Heart left ventricle (tissue), 16 donors: Measurements from ENCODE around the gene MYO5B. TPM values are rescaled to one million over a fixed set of nuclear protein-coding genes. Genes with fewer than 3 reads are reported as not detected.
"Not testable (repeated sequence)": the region's sequence is repeated elsewhere in the genome, so short reads cannot be mapped to it uniquely, and the experiment has no call there.

ENCODE experiments used
- ATAC-seq, 4 donors: fragments of 200-7000 bp; cut with Tn5 transposase; one replicate each; pipeline ENCODE4 v1.9.1; 2020 to 2022; ENCODE audit warnings: moderate library complexity in 4 of 4, mild to moderate bottlenecking in 3 of 4, moderate number of reproducible peaks in 1 of 4
- DNase-seq, 5 donors: peaks; one replicate each; pipeline ENCODE4 v3.0.0-alpha.2; 2020
- H3K27ac ChIP-seq, 12 donors: fragments of 200-600 bp; sonication (generic) in 4 of 12; one replicate each; pipeline versions ENCODE4 v1.5.0 to v1.8.0; 2016 to 2022; ENCODE audit warnings: mild to moderate bottlenecking in 2 of 12
- H3K27me3 ChIP-seq, 9 donors: fragments of 200-600 bp; sonication (generic) in 2 of 9; one replicate each; pipeline versions ENCODE4 v1.5.1 to v1.8.0; 2016 to 2022; ENCODE audit warnings: mild to moderate bottlenecking in 3 of 9
- H3K36me3 ChIP-seq, 9 donors: fragments of 200-600 bp; sonication (generic) in 2 of 9; one replicate each; pipeline versions ENCODE4 v1.5.0 to v1.8.0; 2018 to 2022; ENCODE audit warnings: mild to moderate bottlenecking in 2 of 9
- H3K4me1 ChIP-seq, 12 donors: fragments of 200-600 bp; sonication (generic) in 4 of 12; one replicate each; pipeline versions ENCODE4 v1.5.0 to v1.8.0; 2016 to 2022; ENCODE audit warnings: mild to moderate bottlenecking in 3 of 12
- H3K4me3 ChIP-seq, 12 donors: fragments of 200-600 bp; sonication (generic) in 4 of 12; one replicate each; pipeline versions ENCODE4 v1.5.0 to v1.8.0; 2017 to 2022; ENCODE audit warnings: mild to moderate bottlenecking in 9 of 12, moderate library complexity in 4 of 12
- H3K9me3 ChIP-seq, 12 donors: fragments of 200-600 bp; sonication (generic) in 4 of 12; one replicate each; pipeline versions ENCODE4 v1.5.0 to v1.8.0; 2016 to 2022; ENCODE audit warnings: mild to moderate bottlenecking in 1 of 12
- POLR2A ChIP-seq, 2 donors: fragments of 450-650 bp; IDR thresholded peaks; one replicate each; pipeline ENCODE4 v1.6.1; 2017; ENCODE audit warnings: antibody characterized with exemption in 2 of 2, mild to moderate bottlenecking in 2 of 2, moderate library complexity in 2 of 2
- WGBS, 4 donors: extraction: QIAGEN DNeasy Blood & Tissue Kit in 2 of 4; methylation state at CpG; one replicate each; pipeline versions ENCODE4 v1.1.5 to v1.1.7; 2013 to 2018; 5-methylcytosine and 5-hydroxymethylcytosine counted together
- intact Hi-C, 10 donors: fragments of 100-400 bp; cut with DNase I; formaldehyde crosslinking; loops; one replicate each; pipeline versions ENCODE4 v1.11.1 to v1.14.2; 2022
- polyA plus RNA-seq, 2 donors: library from polyadenylated mRNA; stranded (reverse); fragments of 200-250 nt; gene quantifications; one replicate each; pipeline ENCODE4 v1.2.3, GENCODE V29; 2013
- total RNA-seq, 9 donors: library from RNA; depleted of rRNA in 2 of 9; stranded (reverse); fragments of >200 nt in 2 of 9; fragmentation: NEBNext Ultra II Directional in 3 of 9; extraction: Animal tissue kit (Norgen Biotek cat#: 25700) in 3 of 9; gene quantifications; one replicate each; pipeline versions ENCODE4 v1.1.0 to v1.2.4, GENCODE V29; 2016 to 2023
- TF ChIP-seq, protein P1 (sequence below), 12 donors: fragments of 200-600 bp; sonication (generic) in 4 of 12; IDR thresholded peaks; one replicate each; pipeline versions ENCODE4 v1.5.0 to v1.8.0; 2018 to 2022; ENCODE audit warnings: antibody characterized with exemption in 12 of 12, mild to moderate bottlenecking in 5 of 12
- donor health status: ischemic (EF 13 %, LVEDD 7.1; RV severe dilation, severe dysfunction).
- donor health status: healthy with polysubstance abuse.
- donor health status: DM: no; HTN: yes; CAD: no.
- donor health status: DM: no; HTN: no; CAD: no.
- donor health status: ischemic (EF 25% LVEDD 6.9; RV normal size, moderate dysfunction).
- donor health status: ischemic (EF 25% LVEDD 5.7; RV mildly dilated, moderate dysfunction).
- donor health status: healthy.
- donor health status: DM: yes; HTN: yes; CAD: no.
- donor health status: ischemic (EF 35%, LVEDD 5.7; RV mildly dilated, moderate dysfunction).
- donor health status: nonischemic (EF 11% LVEDD 7.7; RV severe dilation, severe dysfunction).
- donor health status: DM: yes; HTN: yes; CAD: no.
- donor health status: PGD.
- donor health status: ischemic (EF 29% LVEDD 5.4; RV normal size, mild dysfunction).
- donor health status: nonischemic (EF 23%, LVEDD 6.1; RV moderate dilation, normal function).

Gene MYO5B
- total and polyA plus RNA-seq, 11 donors, result 0.51 to 5.9 (median 1.4) TPM

- peaks cover 0 to 19% (median 7%) of the 10 kb centered on the region in 12 donors for H3K9me3 ChIP-seq
- peak overlapping the region; percentile 71 to 96 (median 86) for H3K4me3 ChIP-seq
- intact Hi-C loops, result loop anchor here in 2 of 10 donors (5.0 to 10.0 kb wide), 3 partner anchors 318 to 475 kb away; partner anchors contain the start of genes CXXC1 (in 1 of the 2), MBD1 (in 1 of the 2) and RPL17 (in 1 of the 2)
- peak overlapping the region; percentile 82 to 100 (median 97) for H3K27ac ChIP-seq
- DNase-seq, result no peak
- 41 to 47% (median 45%) methylated on average over 13 of the region's 13 CpGs for WGBS, 4 donors
- ATAC-seq, result no peak
- H3K36me3 ChIP-seq, result no peaks in the 10 kb centered on the region
- no peaks in the 10 kb centered on the region for H3K27me3 ChIP-seq
- peaks cover 0 to 28% (median 15%) of the 10 kb centered on the region in 12 donors for H3K4me1 ChIP-seq
- TF ChIP-seq POLR2A (IDR thresholded peaks at IDR 0.05), result no peak
- TF ChIP-seq, protein P1, sequence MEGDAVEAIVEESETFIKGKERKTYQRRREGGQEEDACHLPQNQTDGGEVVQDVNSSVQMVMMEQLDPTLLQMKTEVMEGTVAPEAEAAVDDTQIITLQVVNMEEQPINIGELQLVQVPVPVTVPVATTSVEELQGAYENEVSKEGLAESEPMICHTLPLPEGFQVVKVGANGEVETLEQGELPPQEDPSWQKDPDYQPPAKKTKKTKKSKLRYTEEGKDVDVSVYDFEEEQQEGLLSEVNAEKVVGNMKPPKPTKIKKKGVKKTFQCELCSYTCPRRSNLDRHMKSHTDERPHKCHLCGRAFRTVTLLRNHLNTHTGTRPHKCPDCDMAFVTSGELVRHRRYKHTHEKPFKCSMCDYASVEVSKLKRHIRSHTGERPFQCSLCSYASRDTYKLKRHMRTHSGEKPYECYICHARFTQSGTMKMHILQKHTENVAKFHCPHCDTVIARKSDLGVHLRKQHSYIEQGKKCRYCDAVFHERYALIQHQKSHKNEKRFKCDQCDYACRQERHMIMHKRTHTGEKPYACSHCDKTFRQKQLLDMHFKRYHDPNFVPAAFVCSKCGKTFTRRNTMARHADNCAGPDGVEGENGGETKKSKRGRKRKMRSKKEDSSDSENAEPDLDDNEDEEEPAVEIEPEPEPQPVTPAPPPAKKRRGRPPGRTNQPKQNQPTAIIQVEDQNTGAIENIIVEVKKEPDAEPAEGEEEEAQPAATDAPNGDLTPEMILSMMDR (IDR thresholded peaks at IDR 0.05), result no peak
These were observed 382.5 kb downstream of the MYO5B start for GRCh38 chr18:49812286-49813068.

DNA sequence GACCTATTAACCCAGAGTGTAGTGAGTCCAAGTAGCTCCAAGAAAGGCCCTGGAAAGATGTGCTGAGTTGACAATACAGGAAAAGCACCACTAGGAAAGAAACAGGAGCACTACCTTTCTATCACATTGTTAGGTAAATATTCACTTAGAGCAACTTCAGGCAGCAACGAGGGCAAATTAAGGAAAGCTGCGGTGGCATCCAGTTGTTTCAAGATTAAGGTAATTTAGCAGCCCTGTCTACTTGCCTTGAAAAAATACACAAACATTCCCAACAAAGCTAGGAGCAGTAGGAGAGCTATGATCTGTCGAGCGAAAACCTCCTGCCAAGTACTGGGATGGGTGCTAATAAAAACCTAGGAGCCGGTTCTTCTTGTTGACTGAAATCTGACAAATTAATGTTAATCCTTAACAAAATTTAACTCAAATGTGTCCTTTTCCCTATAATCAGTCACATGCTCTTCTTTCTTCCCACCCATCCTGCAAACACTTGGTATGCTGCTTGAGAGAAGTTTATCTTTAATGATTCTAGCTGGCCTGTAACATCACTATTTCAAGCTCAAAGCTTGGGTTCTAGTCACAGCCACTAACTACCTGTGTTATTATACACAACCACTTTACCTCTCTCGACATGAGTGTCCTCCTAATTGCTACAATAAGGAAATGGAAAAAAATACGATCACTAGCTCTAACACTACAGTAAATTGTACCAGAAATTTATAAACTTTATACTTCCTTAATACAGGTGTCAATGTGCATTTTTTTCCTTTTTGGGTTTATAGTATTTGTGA lies 383.6 kb downstream of the MYO5B start:
- Histone ChIP-seq H3K4me3 (peak overlapping the region in 5 of 12 donors; percentile 3 to 92 (median 91)), H3K27me3 (no peaks in the 10 kb centered on the region), H3K27ac (peak overlapping the region in 2 of 12 donors; percentile 12 to 100), H3K9me3 (peaks cover 0 to 19% (median 7%) of the 10 kb centered on the region in 12 donors), H3K4me1 (peaks cover 0 to 28% (median 18%) of the 10 kb centered on the region in 12 donors), H3K36me3 (no peaks in the 10 kb centered on the region)
- WGBS, 4 donors, result 55 to 67% (median 66%) methylated on average over 7 of the region's 7 CpGs
- intact Hi-C loops, result loop anchor here in 2 of 10 donors (5.0 to 10.0 kb wide), 3 partner anchors 317 to 476 kb away; partner anchors contain the start of genes CXXC1 (in 1 of the 2), MBD1 (in 1 of the 2) and RPL17 (in 1 of the 2)
- DNase-seq, result no peak
- ATAC-seq, result no peak
- TF ChIP-seq POLR2A (IDR thresholded peaks at IDR 0.05), result no peak
- TF ChIP-seq, protein P1 (IDR thresholded peaks at IDR 0.05), result no peak

- 93 to 97% (median 95%) methylated on average over 10 of the region's 10 CpGs for WGBS, 4 donors
These were observed 386.3 kb downstream of the MYO5B start for GRCh38 chr18:49808553-49809191.

DNA sequence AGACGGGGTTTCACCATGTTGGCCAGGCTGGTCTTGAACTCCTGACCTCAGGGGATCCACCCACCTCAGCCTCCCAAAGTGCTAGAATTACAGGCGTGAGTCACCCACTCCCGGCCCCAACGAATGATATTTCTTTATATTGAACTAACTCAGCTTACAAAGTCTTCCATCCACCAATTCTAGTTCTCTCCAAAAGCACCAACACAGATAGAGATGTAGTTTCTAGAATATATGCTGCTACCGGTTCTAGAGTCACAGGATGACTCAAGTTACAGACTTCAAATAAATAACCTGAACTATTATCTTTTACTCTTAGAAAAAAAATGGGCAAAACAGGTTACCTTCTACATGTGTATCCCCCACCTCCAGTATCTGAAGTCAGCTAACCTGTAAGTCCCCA lies 390.9 kb downstream of the MYO5B start:
- Histone ChIP-seq H3K9me3 (peaks cover 0 to 14% (median 2%) of the 10 kb centered on the region in 12 donors), H3K27ac (no peak overlapping the region), H3K4me3 (no peak overlapping the region), H3K36me3 (peaks cover 0 to 26% (median 13%) of the 10 kb centered on the region in 9 donors), H3K4me1 (peaks cover 0 to 27% (median 1%) of the 10 kb centered on the region in 12 donors), H3K27me3 (no peaks in the 10 kb centered on the region)
- no peak for TF ChIP-seq POLR2A (IDR thresholded peaks at IDR 0.05)
- TF ChIP-seq, protein P1 (IDR thresholded peaks at IDR 0.05), result no peak
- intact Hi-C loops, result no loop called here
- ATAC-seq, result no peak
- DNase-seq, result no peak
- 93 to 95% (median 94%) methylated on average over 5 of the region's 5 CpGs for WGBS, 4 donors

More at GRCh38 chr18:49808553-49809191, 386.3 kb downstream of the MYO5B start:
- H3K4me3 ChIP-seq, DNase-seq, H3K27me3 ChIP-seq, intact Hi-C loops, ATAC-seq, H3K36me3 ChIP-seq, H3K27ac ChIP-seq: not testable (repeated sequence)
- Histone ChIP-seq H3K9me3 (peaks cover 0 to 19% (median 7%) of the 10 kb centered on the region in 12 donors), H3K4me1 (peaks cover 0 to 28% (median 16%) of the 10 kb centered on the region in 12 donors)
